HG02970 (cell line): Measurements from ENCODE around the gene PIGM.

Experiments
- ATAC-seq: cut with Tn5 transposase; IDR thresholded peaks from one replicate; pipeline ENCODE4 v1.9.1; 2021; ENCODE audit warnings: mild to moderate bottlenecking, moderate library complexity, moderate number of reproducible peaks; ENCODE audit not compliant: unreplicated experiment, low FRiP score

The PIGM gene

GRCh38 chr1:159992161-159992560 is 39.6 kb downstream of the PIGM start:
- no peak for ATAC-seq

DNA sequence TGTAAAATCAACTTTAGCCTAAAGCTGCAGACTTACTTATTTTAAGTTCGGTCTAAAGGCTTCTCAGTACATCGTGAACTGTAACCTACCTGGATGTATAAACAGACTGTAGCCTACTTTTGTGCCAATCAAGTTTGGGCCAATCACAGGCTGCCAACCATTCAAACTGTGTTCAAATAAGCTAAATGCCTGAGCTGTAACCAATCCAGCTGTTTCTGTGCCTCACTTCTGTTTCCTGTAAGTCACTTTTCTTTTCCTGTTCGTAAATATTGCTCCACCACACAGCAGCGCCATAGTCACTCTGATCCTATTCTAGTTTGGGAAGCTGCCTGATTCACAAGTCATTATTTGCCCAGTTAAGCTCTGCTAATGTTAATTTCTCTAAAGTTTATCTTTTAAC is 40.3 kb downstream of the PIGM start:
- ATAC-seq = no peak

- no peak for ATAC-seq
Measured at GRCh38 chr1:159990005-159990404, 41.8 kb downstream of the PIGM start.

GRCh38 chr1:159989581-159989980 is 42.2 kb downstream of the PIGM start:
- no peak for ATAC-seq

DNA sequence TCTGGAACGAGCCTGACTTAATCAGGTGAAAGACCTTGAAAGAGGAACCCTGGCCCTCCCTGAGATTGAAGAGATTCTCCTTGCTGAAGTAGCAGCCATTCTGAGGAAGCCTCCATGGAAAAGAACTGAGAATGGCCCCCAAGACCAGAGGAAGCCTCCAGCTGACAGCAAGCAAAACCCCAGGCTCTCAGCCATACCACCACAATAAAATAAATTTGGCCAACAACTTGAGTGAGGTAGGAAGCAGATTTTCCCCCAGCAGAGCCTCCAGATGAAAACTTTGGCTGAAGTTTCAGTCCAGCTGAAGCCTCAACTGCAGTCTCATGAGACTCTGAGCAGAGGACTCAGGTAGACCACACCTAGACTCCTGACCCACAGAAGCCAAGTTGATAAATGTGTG is 43.8 kb downstream of the PIGM start:
- no peak for ATAC-seq

- no peak for ATAC-seq
Measured at GRCh38 chr1:159987186-159987585, 44.6 kb downstream of the PIGM start.

DNA sequence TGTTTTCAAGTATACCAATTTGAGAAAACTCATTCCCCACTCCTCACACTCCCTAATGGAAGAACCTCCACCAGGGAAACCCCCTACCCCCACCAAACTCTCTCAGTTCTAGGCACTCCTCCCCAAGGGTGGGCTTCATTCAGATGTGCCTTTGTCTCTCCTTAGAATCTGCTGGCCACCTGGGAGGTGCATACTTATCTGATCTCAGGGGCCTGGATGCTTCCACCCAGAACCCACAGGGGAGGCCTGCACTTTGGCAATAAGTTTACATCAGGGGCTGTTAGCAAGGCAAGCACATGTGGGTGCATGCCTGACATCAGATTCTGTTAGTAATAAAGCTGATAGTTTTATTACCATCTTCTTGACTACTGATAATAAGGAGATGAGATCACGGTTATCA is 45.3 kb downstream of the PIGM start:
- no peak for ATAC-seq

DNA sequence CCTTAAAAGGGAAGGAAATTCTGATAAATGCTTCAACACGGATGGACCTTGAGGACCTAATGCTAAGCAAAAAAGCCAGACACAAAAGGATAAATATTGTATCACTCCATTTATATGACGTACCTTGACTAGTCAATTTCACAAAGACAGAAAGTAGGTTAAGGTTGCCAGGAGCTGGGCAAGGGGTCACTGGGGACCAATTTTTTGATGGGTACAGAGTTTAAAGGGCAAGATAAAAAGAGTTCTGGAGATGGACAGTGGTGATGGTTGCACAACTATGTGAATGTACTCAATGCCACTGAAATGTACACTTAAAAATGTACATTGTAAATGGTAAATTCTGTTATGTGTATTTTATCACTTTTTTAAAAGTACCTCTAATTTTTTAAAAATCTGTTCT is 45.7 kb downstream of the PIGM start:
- no peak for ATAC-seq

DNA sequence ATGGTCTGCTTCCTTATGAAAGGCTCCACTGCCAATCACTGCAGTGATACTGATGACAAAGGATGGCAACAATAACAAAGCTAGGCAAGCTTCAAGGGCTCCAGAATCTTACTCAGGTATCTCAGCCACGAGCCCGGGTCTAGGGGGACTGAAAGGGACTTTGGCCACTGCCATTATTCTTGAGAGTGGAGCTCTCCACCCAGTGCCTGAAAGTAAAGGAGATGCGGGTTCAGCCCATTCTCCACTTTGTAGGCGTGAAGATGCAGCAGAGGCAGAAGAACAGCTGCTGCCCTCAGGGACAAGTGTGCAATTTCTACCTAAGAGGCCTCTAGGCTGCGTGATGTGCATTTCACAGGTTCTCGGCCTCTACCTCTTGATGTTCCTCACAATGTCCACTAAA is 46.3 kb downstream of the PIGM start:
- no peak for ATAC-seq

DNA sequence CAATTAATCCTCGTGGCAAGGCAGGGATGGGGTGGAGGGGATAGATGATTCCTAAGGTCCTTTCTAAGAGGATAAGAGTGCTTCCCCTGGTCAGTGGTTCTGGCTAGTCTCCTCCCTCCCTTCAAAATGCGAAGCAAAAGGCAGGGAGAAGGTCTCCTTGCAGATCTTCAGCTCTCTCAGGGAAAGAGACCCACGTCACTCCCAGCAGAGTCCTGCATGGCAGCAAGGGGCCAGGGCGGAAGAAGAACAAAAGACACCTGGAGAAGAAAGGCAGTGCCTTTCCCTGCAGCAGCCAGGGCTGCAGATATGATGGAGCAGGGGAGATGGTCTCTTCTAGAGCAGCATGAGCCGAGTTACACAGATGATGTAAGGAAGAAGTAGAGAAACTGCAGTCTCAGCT is 48.1 kb downstream of the PIGM start:
- no peak for ATAC-seq

DNA sequence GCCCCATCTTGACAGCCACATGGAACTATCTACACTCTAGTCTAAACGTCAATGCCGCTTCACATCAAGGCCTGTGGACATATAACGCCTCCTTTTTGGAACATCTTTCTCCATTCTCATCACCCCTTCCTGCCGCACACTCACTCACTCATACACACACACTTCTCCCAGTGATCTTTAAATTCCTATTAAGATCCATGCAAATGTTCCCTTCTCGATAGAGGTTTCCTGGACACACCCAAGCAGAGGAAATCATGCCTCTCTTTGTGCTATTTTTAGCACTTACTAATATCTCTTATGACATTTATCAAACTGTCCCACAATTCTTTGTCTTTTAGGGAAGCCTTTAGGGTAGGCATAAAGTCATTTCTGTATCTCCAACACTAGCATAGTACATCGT is 49.5 kb downstream of the PIGM start:
- no peak for ATAC-seq

DNA sequence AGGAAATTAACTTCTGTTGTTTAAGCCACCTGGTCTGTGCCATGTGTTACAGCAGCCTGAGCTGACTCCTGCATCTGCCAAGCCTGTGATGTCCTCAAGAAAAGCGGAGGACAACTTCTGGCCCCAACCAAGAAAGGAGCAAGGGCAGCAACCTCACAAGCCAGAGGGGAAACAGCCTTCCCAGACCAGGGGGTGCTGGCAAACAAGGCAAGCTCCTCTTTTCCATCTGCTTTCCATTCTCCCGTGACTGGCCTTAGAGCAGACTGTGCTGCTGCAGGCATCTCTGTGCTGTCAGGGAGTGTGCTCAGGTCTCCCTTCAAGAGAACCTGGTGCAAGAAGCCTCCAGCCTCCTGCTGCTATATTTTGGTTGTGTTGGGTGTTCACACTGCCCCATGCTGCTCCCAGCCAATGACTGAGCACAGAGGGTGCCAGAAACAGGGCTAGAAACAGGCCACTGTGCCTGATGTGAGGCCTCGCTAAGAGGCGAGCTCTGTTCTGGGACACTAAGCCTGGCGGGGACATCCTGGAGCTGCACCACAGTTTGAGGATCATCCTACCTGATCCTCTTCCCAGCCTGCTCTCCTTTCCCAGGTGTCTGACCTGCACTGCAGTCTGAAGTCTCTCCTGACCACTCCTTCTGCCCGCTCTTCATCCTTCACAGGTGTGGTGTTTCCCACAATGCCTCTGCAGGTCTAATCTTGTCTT is 50.3 kb downstream of the PIGM start:
- ATAC-seq = no peak

DNA sequence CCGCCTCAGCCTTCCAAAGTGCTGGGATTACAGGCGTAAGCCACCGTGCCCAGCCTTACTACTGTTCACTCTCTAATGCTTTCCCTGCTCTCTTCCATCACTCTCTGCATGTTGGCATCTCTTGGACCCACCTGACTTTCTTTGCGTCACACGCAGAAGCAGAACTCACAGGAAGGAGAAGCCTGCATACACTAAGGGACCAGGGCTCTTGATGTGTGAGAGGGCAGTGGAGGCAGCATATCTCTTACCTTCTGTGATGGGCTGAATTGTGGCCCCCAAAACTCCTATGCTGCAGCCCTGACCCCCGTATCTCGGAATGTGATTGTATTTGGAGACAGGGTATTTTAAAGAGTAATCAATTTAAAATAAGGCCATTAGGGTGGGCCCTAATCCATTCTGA is 51.0 kb downstream of the PIGM start:
- ATAC-seq = no peak

GRCh38 chr1:159980076-159980475 is 51.7 kb downstream of the PIGM start:
- ATAC-seq = no peak

DNA sequence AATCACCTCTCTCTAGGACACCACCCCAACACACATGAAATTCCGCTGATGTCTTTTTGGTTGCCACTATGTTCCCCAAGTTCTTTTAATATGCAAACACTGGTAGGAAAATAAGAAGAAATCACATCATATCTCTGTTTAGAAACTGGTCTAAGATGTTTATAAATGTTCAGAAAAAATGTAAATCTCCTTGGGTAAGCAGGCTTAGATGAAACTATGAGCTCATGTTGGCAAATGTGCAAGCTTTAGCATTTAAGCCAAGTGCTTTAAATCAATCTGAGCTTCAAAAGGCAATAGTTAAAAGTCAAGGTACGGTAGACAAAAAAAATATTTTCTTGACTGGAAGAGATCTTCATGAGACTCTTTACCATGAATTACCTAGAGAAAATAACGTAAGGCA is 52.5 kb downstream of the PIGM start:
- ATAC-seq = no peak

GRCh38 chr1:159978107-159978398 is 53.7 kb downstream of the PIGM start:
- ATAC-seq = no peak

GRCh38 chr1:159977364-159978106 is 54.3 kb downstream of the PIGM start:
- ATAC-seq = no peak
